Body of pancreas (tissue), 4 donors: ENCODE measurements around the gene PTPN1.

ENCODE experiments used
- CTCF ChIP-seq, 7 experiments: fragments of 450-650 bp in 4 of 7; fragments of 200-600 bp in 3 of 7; sonication (generic) in 3 of 7; IDR thresholded peaks; one replicate each; pipeline ENCODE4 v1.5.1; 2016 to 2019; ENCODE audit warnings: antibody characterized with exemption in 7 of 7
- POLR2A ChIP-seq, 3 donors: fragments of 450-650 bp; IDR thresholded peaks; one replicate each; pipeline ENCODE4 v1.6.1; 2016; ENCODE audit warnings: antibody characterized with exemption in 3 of 3, mild to moderate bottlenecking in 2 of 3

GRCh38 chr20:50595988-50596693, 86.0 kb downstream of the PTPN1 start:
- TF ChIP-seq CTCF (IDR thresholded peaks at IDR 0.05) (no peak), POLR2A (IDR thresholded peaks at IDR 0.05) (no peak)
